Colonic mucosa (tissue), 4 donors: ENCODE measurements around the gene ZNF814. TPM values are rescaled to one million over a fixed set of nuclear protein-coding genes. Genes with fewer than 3 reads are reported as not detected.
"Not testable (repeated sequence)": the region's sequence is repeated elsewhere in the genome, so short reads cannot be mapped to it uniquely, and the experiment has no call there.

Source experiments
- DNase-seq: peaks from one replicate; pipeline ENCODE4 v3.0.0-alpha.2; 2020
- H3K27ac ChIP-seq: fragments of 200-600 bp; one replicate; pipeline ENCODE4 v1.8.0; 2021
- H3K27me3 ChIP-seq: fragments of 200-600 bp; one replicate; pipeline ENCODE4 v1.8.0; 2021
- H3K36me3 ChIP-seq: fragments of 200-600 bp; one replicate; pipeline ENCODE4 v1.8.0; 2021
- H3K4me1 ChIP-seq: fragments of 200-600 bp; one replicate; pipeline ENCODE4 v1.8.0; 2021; ENCODE audit warnings: mild to moderate bottlenecking
- H3K4me3 ChIP-seq: fragments of 200-600 bp; one replicate; pipeline ENCODE4 v1.8.0; 2021
- H3K9ac ChIP-seq, 2 donors: one replicate each; pipeline ENCODE4 v1.7.0; 2013; ENCODE audit warnings: control low read depth in 2 of 2, low read depth in 2 of 2, low read length in 2 of 2
- H3K9me3 ChIP-seq: fragments of 200-600 bp; one replicate; pipeline ENCODE4 v1.8.0; 2021
- CTCF ChIP-seq: fragments of 200-600 bp; IDR thresholded peaks from one replicate; pipeline ENCODE4 v1.8.0; 2022; ENCODE audit warnings: antibody characterized with exemption, mild to moderate bottlenecking
- intact Hi-C: fragments of 100-400 bp; cut with DNase I; formaldehyde crosslinking; loops from one replicate; pipeline ENCODE4 v1.14.1; 2022
- total RNA-seq, 2 donors: library from RNA; stranded (reverse); fragmentation: NEBNext Ultra II Directional in 1 of 2; extraction: Animal tissue kit (Norgen Biotek cat#: 25700) in 1 of 2; gene quantifications; one replicate each; pipeline ENCODE4 v1.2.1, GENCODE V29; 2021
- donor health status: healthy.
- donor health status: DM: no; HTN: no; CAD: no.
- donor health status: DM: no; HTN: no; CAD: no.

ZNF814 gene
- total RNA-seq, 2 donors from 2014 or later = 7.1 to 25.5 TPM

GRCh38 chr19:57841122-57841763, 47.6 kb downstream of the ZNF814 start:
- Histone ChIP-seq H3K4me3 (no peak overlapping the region), H3K4me1 (no peaks in the 10 kb centered on the region), H3K27ac (no peak overlapping the region), H3K27me3 (no peaks in the 10 kb centered on the region), H3K36me3 (no peaks in the 10 kb centered on the region), H3K9me3 (no peaks in the 10 kb centered on the region), H3K9ac (no peak overlapping the region)
- TF ChIP-seq CTCF = no peak
- no peak for DNase-seq
- intact Hi-C loops = no loop called here

GRCh38 chr19:57838622-57839191, 50.1 kb downstream of the ZNF814 start:
- intact Hi-C loops, H3K9ac ChIP-seq, H3K36me3 ChIP-seq, H3K27ac ChIP-seq, H3K4me3 ChIP-seq, H3K9me3 ChIP-seq, H3K4me1 ChIP-seq, H3K27me3 ChIP-seq, DNase-seq: not testable (repeated sequence)

GRCh38 chr19:57836991-57837390, 51.8 kb downstream of the ZNF814 start:
- H3K4me3 ChIP-seq, H3K27me3 ChIP-seq, H3K4me1 ChIP-seq, H3K27ac ChIP-seq, H3K9me3 ChIP-seq, intact Hi-C loops, H3K36me3 ChIP-seq, DNase-seq, H3K9ac ChIP-seq: not testable (repeated sequence)

- intact Hi-C loops = no loop called here
- Histone ChIP-seq H3K4me1 (no peaks in the 10 kb centered on the region), H3K27me3 (no peaks in the 10 kb centered on the region), H3K9me3 (no peaks in the 10 kb centered on the region), H3K27ac (no peak within 1 kb of the TSS), H3K4me3 (peak within 1 kb of the TSS; percentile 19), H3K36me3 (no peaks in the 10 kb centered on the region), H3K9ac (no peak within 1 kb of the TSS)
- DNase-seq = peak; percentile 63
- peak; percentile 40 for TF ChIP-seq CTCF
Observed at GRCh38 chr19:57830071-57830602, 58.7 kb downstream of the ZNF814 start, which contains the start of gene ZNF587B. Gene ZNF587B, plus strand, starts transcription at chr19:57830299. Its CDS starts 230 bp downstream, at chr19:57830529.

- intact Hi-C loops = no loop called here
- Histone ChIP-seq H3K9me3 (no peaks in the 10 kb centered on the region), H3K27me3 (no peaks in the 10 kb centered on the region), H3K4me1 (no peaks in the 10 kb centered on the region), H3K9ac (no peak overlapping the region), H3K36me3 (no peaks in the 10 kb centered on the region), H3K27ac (no peak overlapping the region), H3K4me3 (no peak overlapping the region)
- no peak for DNase-seq
- TF ChIP-seq CTCF = no peak
Observed at GRCh38 chr19:57829316-57829715, 59.5 kb downstream of the ZNF814 start.

- Histone ChIP-seq H3K4me1 (peaks cover 8% of the 10 kb centered on the region), H3K9ac (no peak overlapping the region), H3K9me3 (no peaks in the 10 kb centered on the region), H3K4me3 (no peak overlapping the region), H3K27me3 (no peaks in the 10 kb centered on the region), H3K36me3 (no peaks in the 10 kb centered on the region), H3K27ac (no peak overlapping the region)
- TF ChIP-seq CTCF = no peak
- intact Hi-C loops = no loop called here
- DNase-seq = no peak
Observed at GRCh38 chr19:57825511-57825910, 63.3 kb downstream of the ZNF814 start.

GRCh38 chr19:57823608-57824007, 65.2 kb downstream of the ZNF814 start:
- peaks cover 10% of the 10 kb centered on the region for H3K4me1 ChIP-seq
- H3K4me3 ChIP-seq, H3K9me3 ChIP-seq, intact Hi-C loops, H3K36me3 ChIP-seq, H3K9ac ChIP-seq, H3K27me3 ChIP-seq: not testable (repeated sequence)
- peak overlapping the region; percentile 65 for H3K27ac ChIP-seq
- peak; percentile 55 for DNase-seq

GRCh38 chr19:57823155-57823554, 65.7 kb downstream of the ZNF814 start:
- H3K36me3 ChIP-seq, H3K9ac ChIP-seq, intact Hi-C loops, H3K9me3 ChIP-seq, H3K4me3 ChIP-seq, DNase-seq, H3K27me3 ChIP-seq: not testable (repeated sequence)
- Histone ChIP-seq H3K27ac (peak overlapping the region; percentile 65), H3K4me1 (peaks cover 10% of the 10 kb centered on the region)

GRCh38 chr19:57821501-57821900, 67.3 kb downstream of the ZNF814 start:
- H3K9me3 ChIP-seq = not testable (repeated sequence)

More at GRCh38 chr19:57821501-57821900, 67.3 kb downstream of the ZNF814 start:
- intact Hi-C loops, H3K36me3 ChIP-seq, H3K4me3 ChIP-seq, H3K27ac ChIP-seq, DNase-seq, H3K27me3 ChIP-seq, H3K9ac ChIP-seq: not testable (repeated sequence)
- H3K4me1 ChIP-seq = peaks cover 10% of the 10 kb centered on the region
